TTC549 (cell line): ENCODE results near the gene TMEM45B.
"Not testable (repeated sequence)": the region's sequence is repeated elsewhere in the genome, so short reads cannot be mapped to it uniquely, and the experiment has no call there.

ENCODE experiments used
- FAIRE-seq: peaks from 2 replicates; lab custom pipeline; 2012; peaks lifted over from hg19 to GRCh38; lab: Jason Lieb, UNC

TMEM45B gene

GRCh38 chr11:129815596-129816461, at the start of gene TMEM45B:
Gene TMEM45B, plus strand, starts transcription at chr11:129815848. Its CDS starts 36,635 bp downstream, at chr11:129852483.
- FAIRE-seq, result no peak

GRCh38 chr11:129766898-129767604, 48.6 kb upstream of the TMEM45B start:
- no peak for FAIRE-seq

DNA sequence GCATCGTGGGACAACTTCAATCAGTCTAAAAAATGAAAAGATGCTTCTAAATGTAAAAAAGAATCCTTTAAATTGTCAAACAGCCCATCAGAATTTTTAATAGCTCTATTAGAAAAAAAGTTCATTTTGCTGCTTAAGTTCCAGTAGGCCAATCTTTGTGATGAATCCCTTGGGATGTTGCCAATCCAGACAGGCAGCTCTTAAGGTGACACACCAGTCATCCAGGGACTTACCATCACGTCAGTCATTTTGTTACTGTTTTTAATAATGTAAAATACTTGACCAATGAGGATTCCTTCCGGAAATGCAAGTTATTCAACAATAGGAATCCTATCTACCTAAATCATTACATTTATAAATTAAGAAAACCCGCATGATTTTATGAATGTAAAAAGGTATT, 47.8 kb upstream of the TMEM45B start:
- no peak for FAIRE-seq

GRCh38 chr11:129768356-129768755, 47.3 kb upstream of the TMEM45B start:
- no peak for FAIRE-seq

- no peak for FAIRE-seq
Measured at GRCh38 chr11:129769059-129769458, 46.6 kb upstream of the TMEM45B start.

GRCh38 chr11:129770993-129771392, 44.7 kb upstream of the TMEM45B start:
- FAIRE-seq, result no peak

- not testable (repeated sequence) for FAIRE-seq
Measured at GRCh38 chr11:129771456-129771855, 44.2 kb upstream of the TMEM45B start.

GRCh38 chr11:129778877-129779276, 36.8 kb upstream of the TMEM45B start:
- FAIRE-seq, result no peak

- FAIRE-seq, result no peak
Measured at GRCh38 chr11:129779342-129779741, 36.3 kb upstream of the TMEM45B start.

DNA sequence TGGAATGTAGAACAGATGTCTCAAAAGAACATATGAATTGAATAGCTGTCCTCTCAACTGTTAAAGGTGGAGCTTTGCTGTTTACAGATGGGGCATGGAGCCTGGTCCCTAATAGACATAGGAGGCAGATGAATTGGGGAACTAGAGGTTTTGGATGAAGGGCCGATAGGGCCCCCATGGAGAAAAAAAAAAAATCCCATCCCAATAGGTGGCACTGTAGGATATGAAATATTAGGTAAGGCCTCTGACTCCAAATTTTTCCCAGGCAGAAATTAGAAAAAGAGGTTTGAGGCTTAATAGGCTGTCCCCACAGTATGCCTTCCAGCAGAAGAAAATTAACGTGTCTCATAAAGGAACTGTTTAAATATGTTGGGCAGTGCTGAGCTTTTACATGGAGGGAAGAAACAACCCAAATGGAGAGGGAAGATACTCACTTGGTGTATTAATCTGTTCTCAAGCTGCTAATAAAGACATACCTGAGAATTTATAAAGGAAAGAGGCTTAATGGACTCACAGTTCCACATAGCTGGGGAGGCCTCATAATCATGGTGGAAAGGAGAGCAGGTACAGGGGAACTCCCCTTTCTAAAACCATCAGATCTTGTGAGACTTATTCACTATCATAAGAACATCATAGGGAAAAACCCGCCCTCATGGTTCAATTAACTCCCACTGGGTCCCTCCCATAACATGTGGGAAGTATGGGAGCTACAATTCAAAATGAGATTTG, 30.1 kb upstream of the TMEM45B start:
- no peak for FAIRE-seq

- FAIRE-seq, result not testable (repeated sequence)
Measured at GRCh38 chr11:129786112-129786416, 29.6 kb upstream of the TMEM45B start.

- FAIRE-seq, result no peak
Measured at GRCh38 chr11:129787532-129788155, 28.0 kb upstream of the TMEM45B start.

DNA sequence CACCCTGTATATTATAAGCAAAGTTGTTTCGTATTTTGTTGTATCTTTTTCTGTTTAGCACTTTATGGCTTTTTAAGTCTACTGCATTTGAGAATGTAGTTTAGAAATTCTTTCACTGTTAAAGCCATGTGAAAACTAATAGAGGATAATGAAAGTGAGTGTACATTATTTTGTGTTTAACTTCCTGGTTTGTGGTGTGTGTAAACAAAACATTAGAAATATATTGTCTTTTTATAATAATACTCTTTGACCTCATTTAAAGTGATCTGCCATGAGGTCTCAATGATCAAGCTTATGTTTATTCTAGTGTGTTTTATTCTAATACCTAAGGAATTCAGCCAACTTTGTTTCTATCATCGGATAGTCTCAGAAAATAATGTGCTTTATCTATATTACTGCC, 27.4 kb upstream of the TMEM45B start:
- no peak for FAIRE-seq

DNA sequence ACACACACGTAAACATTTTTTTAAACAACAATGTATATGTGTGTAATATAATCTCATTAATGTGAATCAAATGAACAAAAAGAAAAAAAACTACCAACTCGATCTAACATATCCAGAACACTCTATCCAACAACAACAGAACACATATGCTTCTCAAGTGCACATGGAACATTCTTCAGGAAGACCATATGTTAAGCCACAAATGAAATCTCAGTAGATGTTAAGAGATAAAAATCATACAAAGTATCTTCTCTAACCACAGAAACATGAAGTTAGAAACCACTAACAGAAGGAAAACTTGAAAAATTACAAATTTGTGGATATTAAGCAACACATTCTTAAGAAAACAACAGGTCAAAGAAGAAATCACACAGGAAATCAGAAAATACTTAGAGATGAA, 25.5 kb upstream of the TMEM45B start:
- no peak for FAIRE-seq

DNA sequence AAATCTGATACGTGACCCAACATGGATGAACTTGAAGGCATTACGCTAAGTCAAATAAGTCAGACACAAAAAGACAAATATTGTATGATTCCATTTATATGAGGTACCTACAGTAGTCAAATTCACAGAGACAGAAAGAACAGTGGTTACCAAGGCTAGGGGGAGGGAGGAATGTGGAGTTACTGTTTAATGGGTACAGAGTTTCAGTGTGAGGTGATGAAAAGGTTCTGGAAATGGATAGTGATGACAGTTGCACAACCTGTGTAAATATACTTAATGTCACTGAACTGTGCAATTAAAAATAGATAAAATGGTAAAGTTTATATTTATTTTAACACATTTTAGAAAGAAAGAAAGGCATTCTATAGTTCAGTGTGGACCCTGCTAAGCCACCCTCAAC, 24.1 kb upstream of the TMEM45B start:
- no peak for FAIRE-seq

- no peak for FAIRE-seq
Measured at GRCh38 chr11:129792663-129793062, 23.0 kb upstream of the TMEM45B start.

DNA sequence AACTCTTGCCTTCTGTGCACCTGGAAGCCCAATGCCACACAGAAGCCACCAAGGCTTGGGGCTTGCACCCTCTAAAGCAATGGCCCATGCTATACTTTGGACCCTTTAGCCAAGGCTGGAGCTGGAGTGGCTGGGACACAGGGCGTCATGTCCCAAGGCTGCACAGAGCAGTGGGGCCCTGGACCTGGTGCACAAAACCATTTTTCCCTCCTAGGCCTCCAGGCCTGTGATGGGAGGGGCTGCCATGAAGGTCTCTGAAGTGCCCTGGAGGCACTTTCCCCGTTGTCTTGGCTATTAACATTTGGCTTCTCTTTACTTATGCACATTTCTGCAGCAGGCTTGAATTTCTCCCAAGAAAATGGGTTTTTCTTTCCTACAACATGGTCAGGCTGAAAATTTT, 20.6 kb upstream of the TMEM45B start:
- FAIRE-seq, result no peak

DNA sequence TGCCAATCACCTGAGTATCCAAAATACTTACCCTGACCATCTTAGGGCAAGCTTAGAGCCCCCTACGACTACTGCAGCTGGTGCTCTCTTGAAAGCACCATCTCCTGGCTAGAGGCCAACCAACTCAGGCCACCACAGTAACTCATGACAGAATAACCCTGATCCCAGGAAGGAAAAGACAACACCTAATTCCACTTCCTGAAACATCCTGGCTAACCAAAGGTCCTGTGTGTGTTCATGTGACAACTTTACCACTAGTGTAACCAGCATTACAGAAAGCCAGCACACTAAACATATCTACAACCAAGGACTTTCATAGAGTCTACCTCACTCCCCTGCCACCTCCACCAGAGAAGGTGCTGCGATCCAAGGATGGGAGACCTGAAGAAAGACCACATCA, 17.4 kb upstream of the TMEM45B start:
- no peak for FAIRE-seq

DNA sequence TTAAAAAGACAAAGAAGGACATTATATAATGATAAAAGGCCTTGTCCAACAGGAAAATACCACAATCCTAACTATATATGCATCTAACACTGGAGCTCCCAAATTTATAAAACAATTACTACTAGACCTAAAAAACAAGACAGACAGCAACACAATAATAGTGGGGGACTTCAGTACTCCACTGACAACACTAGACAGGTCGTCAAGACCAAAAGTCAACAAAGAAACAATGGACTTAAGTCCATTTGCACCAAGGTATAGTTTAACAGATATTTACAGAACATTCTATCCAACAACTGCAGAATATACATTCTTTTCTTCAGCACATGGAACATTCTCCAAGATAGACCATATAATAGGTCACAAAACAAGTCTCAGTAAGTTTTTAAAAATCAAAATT, 15.5 kb upstream of the TMEM45B start:
- FAIRE-seq, result not testable (repeated sequence)

GRCh38 chr11:129800655-129801054, 15.0 kb upstream of the TMEM45B start:
- FAIRE-seq, result no peak

DNA sequence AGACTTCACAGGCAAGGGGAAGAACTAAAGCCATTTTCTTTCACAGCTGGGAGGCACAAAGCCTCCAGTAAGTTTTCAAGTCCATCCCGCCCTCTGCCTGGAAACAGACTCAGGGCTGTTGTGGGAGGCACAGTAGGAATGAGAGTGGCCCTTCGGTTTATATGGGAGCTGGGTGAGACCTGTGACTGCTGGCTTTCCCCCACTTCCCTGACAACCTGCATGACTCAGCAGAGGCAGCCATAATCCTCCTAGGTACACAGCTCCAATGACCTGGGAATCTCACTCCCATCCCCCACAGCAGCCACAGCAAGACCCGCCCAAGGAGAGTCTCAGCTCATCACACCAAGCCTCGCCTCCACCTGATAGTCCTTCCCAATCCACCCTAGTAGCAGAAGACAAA, 12.1 kb upstream of the TMEM45B start:
- FAIRE-seq, result no peak

- no peak for FAIRE-seq
Measured at GRCh38 chr11:129804012-129804411, 11.6 kb upstream of the TMEM45B start.

- FAIRE-seq, result not testable (repeated sequence)
Measured at GRCh38 chr11:129808241-129808640, 7.4 kb upstream of the TMEM45B start.
